ENCODE measurements around the gene LRRC59. TPM values are rescaled to one million over a fixed set of nuclear protein-coding genes. Genes with fewer than 3 reads are reported as not detected.

The LRRC59 gene
- total and polyA plus RNA-seq, 2 of the 13 experiments (the other 11 are each of a cell fraction or from before 2014, with no cell fraction given): 87.3 to 222 TPM

DNA sequence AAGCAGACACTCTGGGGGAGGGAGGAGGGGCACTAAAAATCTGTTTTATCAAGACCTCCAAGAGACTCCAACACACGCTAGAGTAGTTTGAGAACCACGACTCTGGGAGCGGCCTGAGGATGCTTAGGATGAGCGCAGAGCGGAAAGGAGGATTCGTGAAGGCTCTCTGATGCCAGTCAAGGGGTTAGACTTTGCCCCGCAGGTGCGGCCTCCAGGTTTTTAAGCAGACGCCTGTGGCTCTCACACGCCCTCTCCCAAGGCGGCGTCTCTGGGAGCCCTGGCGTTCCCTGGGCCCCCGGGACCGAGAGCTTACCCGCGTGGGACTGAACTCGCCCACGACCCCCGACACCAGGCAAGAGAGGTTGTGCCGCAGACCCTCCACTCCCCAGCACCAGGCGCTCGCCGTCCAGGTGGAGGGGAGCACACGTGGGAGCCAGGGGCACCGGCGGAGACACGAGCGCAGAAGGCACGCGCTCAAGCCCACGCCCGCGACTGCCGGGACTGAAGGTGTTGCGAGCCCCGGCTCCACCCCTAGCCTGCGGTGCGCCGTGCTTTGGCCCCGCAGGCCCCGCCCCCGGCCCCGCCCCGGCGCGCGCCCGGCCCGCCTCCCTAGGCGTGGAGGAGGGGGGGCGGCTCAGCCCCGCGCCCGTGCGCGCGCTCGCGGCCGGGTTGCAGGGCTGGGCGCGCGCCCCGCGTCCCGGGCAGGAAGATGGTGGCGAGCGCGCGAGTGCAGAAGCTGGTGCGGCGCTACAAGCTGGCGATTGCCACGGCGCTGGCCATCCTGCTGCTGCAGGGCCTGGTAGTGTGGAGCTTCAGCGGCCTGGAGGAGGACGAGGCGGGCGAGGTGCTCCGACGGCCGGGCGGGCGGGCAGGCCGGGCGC is 51.7 kb downstream of the LRRC59 start, which contains the start of gene XYLT2 (continued):
- TF ChIP-seq GRHL1 (CRISPR knock-in tag; conservative IDR thresholded peaks at IDR 0.05): no peak
- peak; percentile 91; the same call in 1 of the 2 replicates for TF ChIP-seq HOXA5 (CRISPR knock-in tag; IDR thresholded peaks at IDR 0.05)
- 0 out of 2 replicates have a peak, but pooled peaks have one; percentile 61 for TF ChIP-seq NKX3-1 (CRISPR knock-in tag; IDR thresholded peaks at IDR 0.05)
- TF ChIP-seq, protein P1, sequence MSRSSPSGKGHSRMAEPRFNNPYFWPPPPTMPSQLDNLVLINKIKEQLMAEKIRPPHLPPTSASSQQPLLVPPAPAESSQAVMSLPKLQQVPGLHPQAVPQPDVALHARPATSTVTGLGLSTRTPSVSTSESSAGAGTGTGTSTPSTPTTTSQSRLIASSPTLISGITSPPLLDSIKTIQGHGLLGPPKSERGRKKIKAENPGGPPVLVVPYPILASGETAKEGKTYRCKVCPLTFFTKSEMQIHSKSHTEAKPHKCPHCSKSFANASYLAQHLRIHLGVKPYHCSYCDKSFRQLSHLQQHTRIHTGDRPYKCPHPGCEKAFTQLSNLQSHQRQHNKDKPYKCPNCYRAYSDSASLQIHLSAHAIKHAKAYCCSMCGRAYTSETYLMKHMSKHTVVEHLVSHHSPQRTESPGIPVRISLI (CRISPR knock-in tag; IDR thresholded peaks at IDR 0.05; ENCODE audit: borderline replicate concordance): no peak
- TF ChIP-seq ZSCAN25 (CRISPR knock-in tag; IDR thresholded peaks at IDR 0.05): peak; percentile 75
- peak; percentile 81; the same call in 1 of the 2 replicates for TF ChIP-seq ZNF138 (CRISPR knock-in tag; IDR thresholded peaks at IDR 0.05; ENCODE audit: low read depth)
- 0 out of 2 replicates have a peak, but pooled peaks have one; percentile 7 for TF ChIP-seq ZBTB7A (CRISPR knock-in tag; IDR thresholded peaks at IDR 0.05)
- peak; percentile 60 for TF ChIP-seq SP5 (CRISPR knock-in tag; IDR thresholded peaks at IDR 0.05; ENCODE audit: borderline replicate concordance, low read depth)
- TF ChIP-seq ZNF501 (CRISPR knock-in tag; IDR thresholded peaks at IDR 0.05): peak; percentile 89
- TF ChIP-seq ADNP (CRISPR knock-in tag; IDR thresholded peaks at IDR 0.05): no peak
- no peak for TF ChIP-seq NCOA5 (CRISPR knock-in tag; IDR thresholded peaks at IDR 0.05)
- no peak for TF ChIP-seq ZNF124 (CRISPR knock-in tag; IDR thresholded peaks at IDR 0.05)
- TF ChIP-seq RBFOX2 (IDR thresholded peaks at IDR 0.05; ENCODE audit: low read depth, low read length): peak; percentile 91
- no peak; the same call in 1 of the 2 replicates for TF ChIP-seq NFAT5 (CRISPR knock-in tag; IDR thresholded peaks at IDR 0.05)
- TF ChIP-seq XRCC5 (optimal IDR thresholded peaks at IDR 0.05; ENCODE audit: low read length): peak; percentile 26
- no peak for TF ChIP-seq NR2F6 (IDR thresholded peaks at IDR 0.05)
- no peak for TF ChIP-seq NR2F6 (CRISPR knock-in tag; IDR thresholded peaks at IDR 0.05)
- no peak for TF ChIP-seq JUN (CRISPR knock-in tag; IDR thresholded peaks at IDR 0.05)
- no peak for TF ChIP-seq CHCHD3 (CRISPR knock-in tag; IDR thresholded peaks at IDR 0.05)
- TF ChIP-seq ZBTB7B (CRISPR knock-in tag; IDR thresholded peaks at IDR 0.05): peak; percentile 39; the same call in 1 of the 2 replicates
- no peak; the same call in 1 of the 2 replicates for TF ChIP-seq IRF2 (CRISPR knock-in tag; IDR thresholded peaks at IDR 0.05)
- TF ChIP-seq SALL1 (CRISPR knock-in tag; IDR thresholded peaks at IDR 0.05): peak; percentile 76

Data from HepG2 (cell line).